IPS-NIHi7 (cell line): ENCODE measurements around the gene PBXIP1.

Experiments used
- DNase-seq: peaks from one replicate; pipeline ENCODE4 v3.0.0; 2012; ENCODE audit warnings: mixed read lengths; ENCODE audit errors: extremely low spot score

The PBXIP1 gene

GRCh38 chr1:154958036-154958435, 2.1 kb upstream of the PBXIP1 start:
- DNase-seq: no peak

- DNase-seq: no peak
These were observed 1.3 kb upstream of the PBXIP1 start for GRCh38 chr1:154957091-154957657.

GRCh38 chr1:154956544-154956941, 644 bp upstream of the PBXIP1 start:
- DNase-seq: no peak

GRCh38 chr1:154955039-154955717, 721 bp downstream of the PBXIP1 start:
- DNase-seq: no peak

GRCh38 chr1:154954541-154954940, 1.4 kb downstream of the PBXIP1 start:
- no peak for DNase-seq

- no peak for DNase-seq
These were observed 2.3 kb downstream of the PBXIP1 start for GRCh38 chr1:154953611-154954038.

- no peak for DNase-seq
These were observed 3.2 kb downstream of the PBXIP1 start for GRCh38 chr1:154952664-154953063.

GRCh38 chr1:154951901-154952657, 3.8 kb downstream of the PBXIP1 start:
- no peak for DNase-seq

GRCh38 chr1:154948079-154948478, 7.8 kb downstream of the PBXIP1 start:
- no peak for DNase-seq

- DNase-seq: no peak
These were observed 9.7 kb downstream of the PBXIP1 start for GRCh38 chr1:154945962-154946850.

- no peak for DNase-seq
These were observed 10.5 kb downstream of the PBXIP1 start for GRCh38 chr1:154945160-154945961.

GRCh38 chr1:154944401-154945159, 11.3 kb downstream of the PBXIP1 start:
- DNase-seq: no peak

GRCh38 chr1:154943649-154944400, 12.1 kb downstream of the PBXIP1 start:
- DNase-seq: peak; percentile 81

GRCh38 chr1:154941333-154942013, 14.4 kb downstream of the PBXIP1 start:
- no peak for DNase-seq

- no peak for DNase-seq
These were observed 15.2 kb downstream of the PBXIP1 start for GRCh38 chr1:154940651-154941194.

GRCh38 chr1:154940213-154940560, 15.7 kb downstream of the PBXIP1 start:
- DNase-seq: no peak

- no peak for DNase-seq
These were observed 17.1 kb downstream of the PBXIP1 start for GRCh38 chr1:154938604-154939399.

GRCh38 chr1:154937988-154938386, 17.9 kb downstream of the PBXIP1 start:
- DNase-seq: no peak
